Osteoblast (primary cell): Measurements from ENCODE around the gene EPS8L1. TPM values are rescaled to one million over a fixed set of nuclear protein-coding genes. Genes with fewer than 3 reads are reported as not detected.

Source experiments
- DNase-seq: peaks from one replicate; pipeline ENCODE4 v3.0.0; 2011; ENCODE audit warnings: low spot score, mixed read lengths; ENCODE audit not compliant: insufficient read length; ENCODE audit errors: missing footprints
- H2AFZ ChIP-seq: 2 replicates; pipeline ENCODE4 v1.6.0; 2011; ENCODE audit warnings: mild to moderate bottlenecking, low read length
- H3K27ac ChIP-seq: 2 replicates; pipeline ENCODE4 v1.5.1; 2011; ENCODE audit warnings: mild to moderate bottlenecking, low read depth, low read length, moderate library complexity
- H3K27me3 ChIP-seq: 2 replicates; pipeline ENCODE4 v1.6.0; 2012; ENCODE audit warnings: mild to moderate bottlenecking, control low read depth, inconsistent platforms, low read length, moderate library complexity; ENCODE audit not compliant: insufficient read depth
- H3K36me3 ChIP-seq: 2 replicates; pipeline ENCODE4 v1.5.1; 2011; ENCODE audit warnings: mild to moderate bottlenecking, low read length, control low read depth, moderate library complexity; ENCODE audit not compliant: insufficient read depth
- H3K4me1 ChIP-seq: 2 replicates; pipeline ENCODE4 v1.5.1; 2011; ENCODE audit warnings: mild to moderate bottlenecking, low read length, control low read depth, moderate library complexity; ENCODE audit not compliant: insufficient read depth
- H3K4me2 ChIP-seq: 2 replicates; pipeline ENCODE4 v1.6.0; 2011; ENCODE audit warnings: mild to moderate bottlenecking, low read length; ENCODE audit not compliant: insufficient read depth
- H3K4me3 ChIP-seq: fragments of 200-600 bp; sonication (generic); 3 replicates; pipeline ENCODE4 v1.5.1; 2012; ENCODE audit warnings: mild to moderate bottlenecking, low read length, inconsistent platforms; ENCODE audit not compliant: insufficient read depth
- H3K79me2 ChIP-seq: 2 replicates; pipeline ENCODE4 v1.6.0; 2012; ENCODE audit warnings: mild to moderate bottlenecking, low read length, control low read depth, inconsistent platforms; ENCODE audit not compliant: insufficient read depth
- H3K9me3 ChIP-seq: 2 replicates; pipeline ENCODE4 v1.5.1; 2011; ENCODE audit warnings: low read depth, low read length, control low read depth
- H4K20me1 ChIP-seq: 2 replicates; pipeline ENCODE4 v1.6.0; 2012; ENCODE audit warnings: mild to moderate bottlenecking, low read length, control low read depth; ENCODE audit not compliant: insufficient read depth
- total RNA-seq: library from RNA; depleted of rRNA; stranded (reverse); fragments of >200 nt; gene quantifications from 2 replicates; pipeline ENCODE4 v1.2.3, GENCODE V29; 2012
- TF ChIP-seq, protein P1 (sequence below): IDR thresholded peaks from 2 replicates; pipeline ENCODE4 v1.5.1; 2011; ENCODE audit warnings: mild to moderate bottlenecking, low read depth, low read length, moderate library complexity; ENCODE audit errors: extremely low read depth

EPS8L1 gene
- total RNA-seq, 1 donor, result 1.1 TPM

DNA sequence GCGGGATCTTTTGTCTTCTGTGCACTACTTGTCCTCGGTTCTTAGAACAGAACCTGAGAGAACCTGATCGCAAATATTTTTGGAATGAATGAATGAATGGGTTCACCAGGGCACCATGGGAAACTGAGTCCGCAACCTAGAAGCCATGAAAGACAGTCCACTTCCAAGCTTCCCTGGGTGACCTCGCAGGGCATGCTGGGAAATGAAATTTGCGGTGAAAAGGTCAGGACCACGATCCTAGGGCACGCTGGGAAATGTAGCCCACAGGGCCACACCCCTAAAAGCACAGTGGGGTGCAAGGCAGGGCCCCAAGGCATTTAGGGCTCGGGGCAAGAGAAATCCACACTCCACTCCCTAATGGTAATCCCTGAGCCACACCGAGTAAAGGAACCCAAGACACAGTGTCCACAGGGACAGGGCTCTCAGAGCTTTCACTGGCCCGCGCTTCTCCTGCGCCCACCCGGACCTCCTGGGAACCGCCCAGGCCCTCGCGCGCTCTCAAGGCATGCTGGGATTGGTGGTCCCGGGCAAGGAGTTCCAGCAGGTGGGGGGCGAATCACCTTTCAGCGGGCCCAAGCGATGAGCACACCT, 42.8 kb downstream of the EPS8L1 start:
- peaks cover 14% of the 10 kb centered on the region for H3K4me1 ChIP-seq
- H3K4me3 ChIP-seq, result peak overlapping the region; percentile 74
- peaks cover 37% of the 10 kb centered on the region for H3K79me2 ChIP-seq
- H3K36me3 ChIP-seq, result no peaks in the 10 kb centered on the region
- peak overlapping the region; percentile 78 for H3K4me2 ChIP-seq
- DNase-seq, result peak; percentile 82
- peak overlapping the region; percentile 54 for H3K27ac ChIP-seq
- H2AFZ ChIP-seq, result peak overlapping the region; percentile 95
- no peaks in the 10 kb centered on the region for H3K9me3 ChIP-seq
- peaks cover 31% of the 10 kb centered on the region for H4K20me1 ChIP-seq
- TF ChIP-seq, protein P1, sequence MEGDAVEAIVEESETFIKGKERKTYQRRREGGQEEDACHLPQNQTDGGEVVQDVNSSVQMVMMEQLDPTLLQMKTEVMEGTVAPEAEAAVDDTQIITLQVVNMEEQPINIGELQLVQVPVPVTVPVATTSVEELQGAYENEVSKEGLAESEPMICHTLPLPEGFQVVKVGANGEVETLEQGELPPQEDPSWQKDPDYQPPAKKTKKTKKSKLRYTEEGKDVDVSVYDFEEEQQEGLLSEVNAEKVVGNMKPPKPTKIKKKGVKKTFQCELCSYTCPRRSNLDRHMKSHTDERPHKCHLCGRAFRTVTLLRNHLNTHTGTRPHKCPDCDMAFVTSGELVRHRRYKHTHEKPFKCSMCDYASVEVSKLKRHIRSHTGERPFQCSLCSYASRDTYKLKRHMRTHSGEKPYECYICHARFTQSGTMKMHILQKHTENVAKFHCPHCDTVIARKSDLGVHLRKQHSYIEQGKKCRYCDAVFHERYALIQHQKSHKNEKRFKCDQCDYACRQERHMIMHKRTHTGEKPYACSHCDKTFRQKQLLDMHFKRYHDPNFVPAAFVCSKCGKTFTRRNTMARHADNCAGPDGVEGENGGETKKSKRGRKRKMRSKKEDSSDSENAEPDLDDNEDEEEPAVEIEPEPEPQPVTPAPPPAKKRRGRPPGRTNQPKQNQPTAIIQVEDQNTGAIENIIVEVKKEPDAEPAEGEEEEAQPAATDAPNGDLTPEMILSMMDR, result no peak
- peaks cover 3% of the 10 kb centered on the region for H3K27me3 ChIP-seq

DNA sequence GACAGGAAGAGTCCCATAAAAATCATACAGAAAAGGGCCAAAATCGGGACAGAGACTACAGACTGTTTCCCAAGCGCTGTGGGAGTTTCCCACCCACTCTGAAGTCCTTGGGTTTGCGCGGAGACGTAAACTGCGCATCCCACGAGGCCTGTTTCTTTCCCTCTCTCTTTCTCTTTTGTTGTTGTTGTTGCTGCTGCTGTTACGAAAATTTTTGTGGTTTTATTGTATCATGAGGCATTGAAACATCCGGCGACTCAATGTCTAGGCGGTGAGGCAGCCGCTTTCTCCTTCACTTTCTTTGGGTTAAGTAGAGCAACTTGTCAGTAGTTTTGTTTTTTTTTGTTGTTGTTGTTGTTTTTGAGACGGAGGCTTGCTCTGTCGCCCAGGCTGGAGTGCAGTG, 43.4 kb downstream of the EPS8L1 start:
- peaks cover 14% of the 10 kb centered on the region for H3K4me1 ChIP-seq
- peaks cover 28% of the 10 kb centered on the region for H4K20me1 ChIP-seq
- no peak overlapping the region for H3K27ac ChIP-seq
- peaks cover 31% of the 10 kb centered on the region for H3K79me2 ChIP-seq
- TF ChIP-seq, protein P1, result no peak
- H2AFZ ChIP-seq, result peak overlapping the region; percentile 95
- H3K4me2 ChIP-seq, result peak overlapping the region; percentile 78
- DNase-seq, result no peak
- no peaks in the 10 kb centered on the region for H3K9me3 ChIP-seq
- H3K4me3 ChIP-seq, result no peak overlapping the region
- H3K36me3 ChIP-seq, result no peaks in the 10 kb centered on the region
- peaks cover 7% of the 10 kb centered on the region for H3K27me3 ChIP-seq

DNA sequence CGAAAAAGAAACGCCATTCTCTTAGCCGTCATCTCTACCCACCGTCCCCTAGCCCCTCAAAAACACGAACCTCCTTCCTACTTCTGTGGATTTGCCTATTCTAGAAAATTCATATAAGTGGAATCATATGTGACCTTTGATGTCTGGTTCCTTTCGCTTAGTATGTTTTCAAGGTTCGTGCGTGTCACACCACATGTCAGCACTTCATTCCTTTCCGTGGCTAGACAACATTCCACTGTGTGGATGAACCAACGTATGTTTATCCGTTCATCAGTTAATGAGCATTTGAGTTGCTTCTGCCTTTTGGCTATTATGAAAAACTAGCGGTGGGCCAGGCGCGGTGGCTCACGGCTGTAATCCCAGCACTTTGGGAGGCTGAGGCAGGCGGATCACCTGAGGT, 55.8 kb downstream of the EPS8L1 start:
- Histone ChIP-seq H3K4me1 (no peaks in the 10 kb centered on the region), H4K20me1 (no peaks in the 10 kb centered on the region), H3K9me3 (no peaks in the 10 kb centered on the region), H3K27ac (no peak overlapping the region), H3K4me3 (no peak overlapping the region), H3K4me2 (no peak overlapping the region), H3K79me2 (no peaks in the 10 kb centered on the region), H2AFZ (no peak overlapping the region), H3K36me3 (no peaks in the 10 kb centered on the region), H3K27me3 (peaks cover 27% of the 10 kb centered on the region)
- peak; percentile 30 for DNase-seq
- TF ChIP-seq, protein P1, result no peak

DNA sequence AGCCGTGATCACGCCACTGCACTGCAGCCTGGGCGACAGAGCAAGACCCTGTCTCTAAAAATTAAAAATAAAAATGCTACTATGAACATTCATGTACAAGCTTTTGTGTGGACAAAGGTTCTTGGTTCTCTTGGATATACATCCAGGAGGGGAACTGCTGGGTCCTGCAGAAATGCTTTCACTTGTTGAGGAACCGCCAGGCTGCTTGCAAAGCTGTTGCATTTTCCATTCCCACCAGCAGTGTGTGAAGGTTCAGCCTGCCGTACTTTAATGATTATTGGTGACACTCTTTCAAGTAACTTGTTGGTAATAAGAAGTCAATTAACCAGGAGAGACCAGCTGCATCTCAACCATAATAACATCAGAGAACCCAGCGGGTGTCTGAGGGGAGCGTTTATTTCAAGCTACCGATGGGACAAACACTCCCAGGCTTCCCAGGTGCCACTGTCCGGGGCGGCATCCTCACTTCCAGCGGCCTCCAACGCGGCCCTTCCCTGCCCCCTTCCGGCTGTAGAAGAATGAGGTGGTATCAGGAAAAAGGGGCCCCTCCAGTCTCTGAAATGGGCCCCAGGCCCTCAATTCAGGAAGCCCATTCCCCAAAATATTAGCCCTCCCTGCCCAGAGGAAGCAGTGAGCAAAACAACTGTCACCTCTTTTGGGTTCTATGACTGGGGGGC, 56.9 kb downstream of the EPS8L1 start:
- Histone ChIP-seq H3K79me2 (no peaks in the 10 kb centered on the region), H2AFZ (no peak overlapping the region), H4K20me1 (no peaks in the 10 kb centered on the region), H3K4me3 (no peak overlapping the region), H3K9me3 (no peaks in the 10 kb centered on the region), H3K4me1 (no peaks in the 10 kb centered on the region), H3K27me3 (peaks cover 27% of the 10 kb centered on the region), H3K27ac (no peak overlapping the region), H3K36me3 (no peaks in the 10 kb centered on the region), H3K4me2 (no peak overlapping the region)
- peak; percentile 82 for DNase-seq
- TF ChIP-seq, protein P1, result peak; percentile 5
